Panc1 (cell line): ENCODE measurements around the gene KRT34. TPM values are rescaled to one million over a fixed set of nuclear protein-coding genes. Genes with fewer than 3 reads are reported as not detected.

ENCODE experiments used
- ATAC-seq: fragments of 200-7000 bp; cut with Tn5 transposase; 2 replicates; pipeline ENCODE4 v1.9.1; 2020; ENCODE audit warnings: mild to moderate bottlenecking, moderate library complexity
- BruUV-seq: library from RNA; stranded (reverse); fragments of 400-500 nt; replicated peaks from 2 replicates; lab custom pipeline; 2021; lab: Mats Ljungman, UMichigan
- CTCF ChIA-PET: fragments of 300-600 bp; sonication (Branson Sonifier 250); formaldehyde crosslinking; loops from one replicate; lab custom pipeline; 2022; ENCODE audit warnings: antibody characterized with exemption; lab: Charles Lee
- POLR2A ChIA-PET: fragments of 300-600 bp; sonication (Branson Sonifier 250); formaldehyde crosslinking; loops from one replicate; lab custom pipeline; 2022; ENCODE audit warnings: antibody characterized with exemption; lab: Charles Lee
- DNase-seq: peaks from one replicate; pipeline ENCODE4 v3.0.0-alpha.2; 2010; ENCODE audit warnings: low read depth, low spot score
- H3K27ac ChIP-seq: 2 replicates; pipeline ENCODE4 v1.5.1; 2011; ENCODE audit warnings: mild to moderate bottlenecking, low read length, inconsistent platforms
- H3K27me3 ChIP-seq: fragments of 200-500 bp; sonication (Bioruptor generic); 2 replicates; pipeline ENCODE4 v1.6.0; 2014; ENCODE audit warnings: low read length, inconsistent platforms; ENCODE audit not compliant: control insufficient read depth, insufficient read depth
- H3K36me3 ChIP-seq: fragments of 200-500 bp; sonication (Bioruptor generic); 2 replicates; pipeline ENCODE4 v1.5.1; 2014; ENCODE audit warnings: inconsistent platforms, mild to moderate bottlenecking, low read length, moderate library complexity; ENCODE audit not compliant: control insufficient read depth, insufficient read depth
- H3K4me1 ChIP-seq: 2 replicates; pipeline ENCODE4 v1.5.1; 2011; ENCODE audit warnings: inconsistent platforms, mild to moderate bottlenecking, low read length, moderate library complexity; ENCODE audit not compliant: control insufficient read depth, insufficient read depth
- H3K4me3 ChIP-seq, 2 experiments: 2 replicates each; pipeline ENCODE4 v1.5.1; 2011 to 2012; ENCODE audit warnings: low read depth in 2 of 2, low read length in 2 of 2, mild to moderate bottlenecking in 2 of 2, inconsistent platforms in 1 of 2, moderate library complexity in 1 of 2
- H3K9me3 ChIP-seq: fragments of 200-500 bp; sonication (Bioruptor generic); 2 replicates; pipeline ENCODE4 v1.5.1; 2014; ENCODE audit warnings: low read depth, mild to moderate bottlenecking, inconsistent platforms, low read length, moderate library complexity; ENCODE audit not compliant: control insufficient read depth, insufficient read depth
- CTCF ChIP-seq: fragments of 450-650 bp; IDR thresholded peaks from 2 replicates; pipeline ENCODE4 v1.5.1; 2017; ENCODE audit warnings: mild to moderate bottlenecking
- POLR2AphosphoS5 ChIP-seq: IDR thresholded peaks from 2 replicates; pipeline ENCODE4 v1.6.1; 2012; ENCODE audit warnings: mild to moderate bottlenecking, low read depth, low read length, moderate library complexity
- REST ChIP-seq, 2 experiments: IDR thresholded peaks; 2 replicates each; pipeline ENCODE4 v1.6.1; 2011 to 2012; ENCODE audit warnings: low read depth in 2 of 2, control low read depth in 1 of 2, low read length in 1 of 2, mild to moderate bottlenecking in 1 of 2, moderate library complexity in 1 of 2; ENCODE audit not compliant: insufficient read depth in 1 of 2
- SIN3A ChIP-seq: IDR thresholded peaks from 2 replicates; pipeline ENCODE4 v1.6.1; 2012; ENCODE audit warnings: low read depth, mild to moderate bottlenecking, low read length, moderate library complexity, borderline replicate concordance; ENCODE audit not compliant: insufficient read depth
- TCF7L2 ChIP-seq: IDR thresholded peaks from 2 replicates; pipeline ENCODE4 v1.6.1; 2011; ENCODE audit warnings: mild to moderate bottlenecking, low read depth, low read length, inconsistent platforms
- in situ Hi-C: cut with HindIII; loops from 2 replicates; pipeline ENCODE4 v1.10.0; 2016; ENCODE audit warnings: low sequenced_read_pairs, low pct_unique_long_range_greater_than_20kb
- intact Hi-C: fragments of 100-400 bp; cut with micrococcal nuclease; formaldehyde crosslinking; loops from one replicate; pipeline ENCODE4 v1.10.0; 2022; ENCODE audit not compliant: unreplicated experiment
- total RNA-seq: library from RNA; stranded (reverse); gene quantifications from one replicate; pipeline ENCODE4 v1.2.1, GENCODE V29; 2021; ENCODE audit not compliant: unreplicated experiment

Gene KRT34
- total RNA-seq, 1 experiment from 2014 or later = not detected

- Histone ChIP-seq H3K4me1 (no peaks in the 10 kb centered on the region), H3K27ac (no peak overlapping the region), H3K4me3 (no peak overlapping the region), H3K27me3 (no peaks in the 10 kb centered on the region), H3K36me3 (no peaks in the 10 kb centered on the region), H3K9me3 (no peaks in the 10 kb centered on the region)
- ATAC-seq = no peak
- intact Hi-C loops = no loop called here
- ChIA-PET POLR2A (no interaction called here), CTCF (no interaction called here)
- BruUV-seq = no TSS peak
- in situ Hi-C loops = no loop called here
- no peak for TF ChIP-seq SIN3A
- TF ChIP-seq REST (IDR thresholded peaks at IDR 0.05; ENCODE audit: insufficient read depth in 1 of 2, low read depth in 2 of 2, low read length in 1 of 2) = no peak
- no peak for TF ChIP-seq CTCF
- no peak for TF ChIP-seq POLR2AphosphoS5
- TF ChIP-seq TCF7L2 = no peak
- DNase-seq = no peak
Observed at GRCh38 chr17:41343029-41343428, 39.1 kb downstream of the KRT34 start.

GRCh38 chr17:41340934-41341861 is 40.9 kb downstream of the KRT34 start:
- H3K36me3 ChIP-seq = no peaks in the 10 kb centered on the region
- H3K27ac ChIP-seq = no peak overlapping the region
- no peaks in the 10 kb centered on the region for H3K9me3 ChIP-seq
- POLR2A ChIA-PET = no interaction called here
- TF ChIP-seq SIN3A (no peak), REST (IDR thresholded peaks at IDR 0.05; ENCODE audit: insufficient read depth in 1 of 2, low read depth in 2 of 2, low read length in 1 of 2) (no peak), TCF7L2 (no peak), POLR2AphosphoS5 (no peak), CTCF (no peak)
- intact Hi-C loops = no loop called here
- BruUV-seq = no TSS peak
- DNase-seq (no peak), ATAC-seq (no peak)
- in situ Hi-C loops = no loop called here
- H3K27me3 ChIP-seq = no peaks in the 10 kb centered on the region
- CTCF ChIA-PET = no interaction called here
- H3K4me1 ChIP-seq = no peaks in the 10 kb centered on the region
- H3K4me3 ChIP-seq = no peak overlapping the region
